A673 (cell line): ENCODE data around the gene BNC2. TPM values are rescaled to one million over a fixed set of nuclear protein-coding genes. Genes with fewer than 3 reads are reported as not detected.

Experiments used
- BruUV-seq: library from RNA; stranded (reverse); fragments of 400-500 nt; replicated peaks from 2 replicates; lab custom pipeline; 2021; lab: Mats Ljungman, UMichigan
- CTCF ChIA-PET: fragments of 300-600 bp; sonication (Branson Sonifier 250); formaldehyde crosslinking; loops from one replicate; lab custom pipeline; 2022; ENCODE audit warnings: antibody characterized with exemption; lab: Charles Lee
- POLR2A ChIA-PET: fragments of 300-600 bp; sonication (Branson Sonifier 250); formaldehyde crosslinking; loops from one replicate; lab custom pipeline; 2022; ENCODE audit warnings: antibody characterized with exemption; ENCODE audit not compliant: low non-redundant PET; lab: Charles Lee
- DNase-seq: peaks from one replicate; pipeline ENCODE4 v3.0.0-alpha.2; 2015; ENCODE audit warnings: low spot score
- H3K27ac ChIP-seq: fragments of 200-600 bp; sonication (generic); 2 replicates; pipeline ENCODE4 v1.5.1; 2016; ENCODE audit warnings: mixed run types, low read depth, mild to moderate bottlenecking, mixed read lengths, antibody characterized with exemption, low read length; ENCODE audit not compliant: poor library complexity, severe bottlenecking
- H3K27me3 ChIP-seq: fragments of 200-600 bp; sonication (generic); replicated peaks from 2 replicates; pipeline ENCODE4 v1.6.1; 2017; ENCODE audit warnings: mixed run types, low read depth, mild to moderate bottlenecking, mixed read lengths, antibody characterized with exemption, low read length; ENCODE audit not compliant: insufficient read depth, poor library complexity
- H3K36me3 ChIP-seq: fragments of 200-600 bp; sonication (generic); 2 replicates; pipeline ENCODE4 v1.6.1; 2016; ENCODE audit warnings: mixed run types, mild to moderate bottlenecking, mixed read lengths, antibody characterized with exemption, low read length; ENCODE audit not compliant: insufficient read depth, poor library complexity, severe bottlenecking
- H3K4me1 ChIP-seq: fragments of 200-600 bp; sonication (generic); 2 replicates; pipeline ENCODE4 v1.6.1; 2017; ENCODE audit warnings: mixed run types, mild to moderate bottlenecking, mixed read lengths, antibody characterized with exemption, low read length; ENCODE audit not compliant: insufficient read depth, poor library complexity, severe bottlenecking
- H3K4me3 ChIP-seq: fragments of 200-600 bp; sonication (generic); 2 replicates; pipeline ENCODE4 v1.5.1; 2016; ENCODE audit warnings: low read depth, mixed run types, mild to moderate bottlenecking, mixed read lengths, low read length; ENCODE audit not compliant: poor library complexity, severe bottlenecking
- H3K9me3 ChIP-seq: fragments of 200-600 bp; sonication (generic); 2 replicates; pipeline ENCODE4 v1.6.1; 2016; ENCODE audit warnings: mixed run types, low read depth, mild to moderate bottlenecking, mixed read lengths, antibody characterized with exemption, low read length; ENCODE audit not compliant: poor library complexity, severe bottlenecking
- CTCF ChIP-seq: fragments of 300-800, 200-600 bp; sonication (generic); conservative IDR thresholded peaks from 2 replicates; pipeline ENCODE4 v1.5.1; 2017; ENCODE audit warnings: low read depth, mild to moderate bottlenecking, antibody characterized with exemption, low read length, moderate library complexity, mixed read lengths
- EZH2 ChIP-seq: fragments of 200-600 bp; sonication (generic); IDR thresholded peaks from 2 replicates; pipeline ENCODE4 v1.6.1; 2017; ENCODE audit warnings: borderline replicate concordance, low read depth, mild to moderate bottlenecking, mixed read lengths, antibody characterized with exemption, low read length; ENCODE audit not compliant: poor library complexity, severe bottlenecking
- intact Hi-C: fragments of 100-400 bp; cut with micrococcal nuclease; formaldehyde crosslinking; loops from one replicate; pipeline ENCODE4 v1.10.0; 2022; ENCODE audit not compliant: unreplicated experiment
- total RNA-seq: library from RNA; stranded (reverse); gene quantifications from 2 replicates; pipeline ENCODE4 v1.2.3, GENCODE V29; 2021

Gene BNC2
- total RNA-seq, 1 experiment from 2014 or later = 0.45 TPM

GRCh38 chr9:16460696-16461095, 409.8 kb downstream of the BNC2 start:
- no TSS peak for BruUV-seq
- DNase-seq = no peak
- no peaks in the 10 kb centered on the region for H3K9me3 ChIP-seq
- no peaks in the 10 kb centered on the region for H3K4me1 ChIP-seq
- no peak overlapping the region for H3K4me3 ChIP-seq
- POLR2A ChIA-PET = no interaction called here
- no peak overlapping the region for H3K27ac ChIP-seq
- H3K36me3 ChIP-seq = no peaks in the 10 kb centered on the region
- CTCF ChIA-PET = no interaction called here
- TF ChIP-seq EZH2 = no peak
- no peak for TF ChIP-seq CTCF
- H3K27me3 ChIP-seq = no peaks in the 10 kb centered on the region
- intact Hi-C loops = no loop called here

DNA sequence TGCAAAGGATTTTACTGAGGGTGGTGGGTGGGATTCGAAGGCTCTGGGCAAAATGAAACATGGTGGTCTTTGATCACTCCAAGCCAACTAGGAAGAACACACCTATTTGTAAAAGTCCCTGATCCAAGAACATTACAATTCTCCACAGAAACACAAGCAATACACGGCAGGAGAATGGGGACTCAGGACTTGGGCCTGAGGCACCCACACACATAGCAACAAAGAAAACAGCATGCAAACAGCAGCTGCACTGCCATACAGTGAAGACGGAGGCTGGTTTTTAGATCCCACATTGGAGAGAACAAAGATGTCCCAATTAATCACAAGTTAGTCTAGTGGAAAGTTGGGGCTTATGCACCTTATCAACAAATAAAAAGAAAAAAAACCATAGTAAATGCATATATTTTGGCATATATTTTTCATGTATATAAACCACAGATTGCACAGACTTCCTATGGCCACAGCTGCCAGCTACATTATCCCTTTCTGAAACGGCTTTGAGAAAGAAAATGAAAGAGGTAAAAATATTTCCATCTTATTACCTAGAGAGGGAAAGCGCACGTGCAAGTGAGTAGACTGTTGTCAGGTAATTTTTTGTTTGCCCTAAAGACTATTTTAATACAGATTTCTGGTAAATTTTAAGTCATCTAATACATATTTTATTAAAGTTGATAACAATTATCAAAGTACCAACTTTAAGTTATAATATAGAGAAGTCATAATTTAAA, 410.9 kb downstream of the BNC2 start:
- no peaks in the 10 kb centered on the region for H3K27me3 ChIP-seq
- no peaks in the 10 kb centered on the region for H3K4me1 ChIP-seq
- TF ChIP-seq CTCF (no peak), EZH2 (no peak)
- H3K36me3 ChIP-seq = no peaks in the 10 kb centered on the region
- intact Hi-C loops = no loop called here
- no peak overlapping the region for H3K4me3 ChIP-seq
- ChIA-PET CTCF (no interaction called here), POLR2A (no interaction called here)
- H3K9me3 ChIP-seq = no peaks in the 10 kb centered on the region
- no peak for DNase-seq
- H3K27ac ChIP-seq = no peak overlapping the region
- no TSS peak for BruUV-seq

DNA sequence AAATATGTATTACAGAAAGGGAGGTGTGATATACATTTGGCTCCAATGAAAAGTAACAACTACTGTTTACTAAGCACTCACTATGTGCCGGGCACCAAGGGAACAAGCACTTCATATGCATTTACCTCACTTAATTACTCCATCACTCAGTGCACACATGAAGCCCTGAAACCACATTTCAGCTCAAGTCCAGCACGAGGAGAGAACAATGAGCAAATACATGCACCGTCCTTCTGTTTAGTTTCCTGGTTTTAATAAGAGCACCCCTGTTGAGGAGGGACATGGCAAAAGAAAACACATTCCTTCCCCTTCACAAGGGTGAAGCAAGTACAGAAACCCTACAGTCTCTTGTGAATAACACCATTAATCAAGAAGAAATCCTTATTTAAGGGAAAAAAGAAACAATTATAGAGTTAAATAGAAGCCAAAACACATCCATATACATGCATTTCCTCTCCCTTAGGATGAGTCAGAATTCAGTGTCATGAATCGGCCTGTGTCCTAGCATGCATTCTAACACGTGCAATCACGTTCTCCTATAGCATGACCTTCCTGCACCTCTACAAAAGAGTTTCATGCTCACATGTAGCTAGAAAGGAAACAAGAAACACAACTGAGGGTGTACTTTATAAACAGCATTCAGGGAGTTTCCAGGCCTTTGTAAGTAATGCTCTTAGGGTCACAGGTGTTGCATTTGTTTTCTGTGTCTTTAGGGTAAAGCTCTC, 411.6 kb downstream of the BNC2 start:
- Histone ChIP-seq H3K27ac (no peak overlapping the region), H3K9me3 (no peaks in the 10 kb centered on the region), H3K27me3 (no peaks in the 10 kb centered on the region), H3K4me1 (no peaks in the 10 kb centered on the region), H3K36me3 (no peaks in the 10 kb centered on the region), H3K4me3 (no peak overlapping the region)
- no TSS peak for BruUV-seq
- ChIA-PET CTCF (no interaction called here), POLR2A (no interaction called here)
- no peak for TF ChIP-seq EZH2
- no peak for TF ChIP-seq CTCF
- intact Hi-C loops = no loop called here
- DNase-seq = no peak
